AG09309 (cell line): Measurements from ENCODE around the gene MTPN.

ENCODE experiments used
- DNase-seq: peaks from one replicate; pipeline ENCODE4 v3.0.0-alpha.2; 2010; ENCODE audit warnings: low read depth
- H3K4me3 ChIP-seq: 2 replicates; pipeline ENCODE4 v1.5.1; 2011; ENCODE audit warnings: mild to moderate bottlenecking, low read depth, low read length, moderate library complexity; ENCODE audit not compliant: control insufficient read depth
- CTCF ChIP-seq: IDR thresholded peaks from 2 replicates; pipeline ENCODE4 v1.5.1; 2011; ENCODE audit warnings: mild to moderate bottlenecking, low read depth, low read length, inconsistent platforms; ENCODE audit not compliant: insufficient read depth, control insufficient read depth; ENCODE audit errors: missing control alignments

Gene MTPN

GRCh38 chr7:135970045-135970444 is 7.1 kb downstream of the MTPN start:
- DNase-seq: no peak
- TF ChIP-seq CTCF: no peak
- H3K4me3 ChIP-seq: no peak overlapping the region

- DNase-seq: no peak
- no peak overlapping the region for H3K4me3 ChIP-seq
- TF ChIP-seq CTCF: no peak
Measured at GRCh38 chr7:135966341-135967043, 10.7 kb downstream of the MTPN start.

DNA sequence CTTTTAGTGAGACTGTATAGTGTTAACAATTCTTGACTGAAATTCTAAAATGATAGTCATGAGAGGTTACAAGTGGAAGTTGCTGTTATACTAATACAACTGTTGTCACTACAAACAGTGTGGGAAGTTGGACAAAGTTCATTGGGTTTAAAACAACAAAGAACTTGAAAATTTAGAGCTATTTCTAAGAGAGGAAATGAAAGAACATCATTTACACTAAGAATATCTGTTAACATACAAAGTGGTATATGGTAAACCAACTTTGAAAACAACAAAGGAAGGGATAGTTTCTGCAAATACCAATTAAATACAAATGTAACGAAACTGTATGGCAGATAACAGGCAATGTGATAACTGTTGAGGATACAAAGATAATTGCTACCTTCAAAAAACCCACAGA is 11.6 kb downstream of the MTPN start:
- no peak overlapping the region for H3K4me3 ChIP-seq
- DNase-seq: no peak
- TF ChIP-seq CTCF: no peak

DNA sequence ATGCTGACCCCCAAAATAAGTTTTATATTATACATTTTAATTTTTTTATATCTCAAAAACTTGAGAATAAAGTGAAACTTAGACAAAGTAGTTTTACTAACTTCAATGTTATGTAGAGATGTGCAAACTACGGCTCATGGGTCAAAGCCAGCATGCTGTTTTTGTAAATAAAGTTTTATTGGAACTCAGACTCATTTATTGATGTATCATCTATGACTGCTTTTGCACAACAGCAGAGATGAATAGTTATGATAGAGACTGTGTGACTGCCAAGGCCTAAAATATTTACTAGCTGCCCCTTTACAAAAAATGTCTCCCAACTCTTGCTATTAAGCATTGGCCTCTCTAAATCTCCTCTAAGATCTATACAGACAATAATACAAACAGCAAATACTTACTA is 12.4 kb downstream of the MTPN start:
- no peak overlapping the region for H3K4me3 ChIP-seq
- TF ChIP-seq CTCF: no peak
- no peak for DNase-seq

GRCh38 chr7:135964274-135964673 is 12.9 kb downstream of the MTPN start:
- DNase-seq: no peak
- TF ChIP-seq CTCF: no peak
- no peak overlapping the region for H3K4me3 ChIP-seq

DNA sequence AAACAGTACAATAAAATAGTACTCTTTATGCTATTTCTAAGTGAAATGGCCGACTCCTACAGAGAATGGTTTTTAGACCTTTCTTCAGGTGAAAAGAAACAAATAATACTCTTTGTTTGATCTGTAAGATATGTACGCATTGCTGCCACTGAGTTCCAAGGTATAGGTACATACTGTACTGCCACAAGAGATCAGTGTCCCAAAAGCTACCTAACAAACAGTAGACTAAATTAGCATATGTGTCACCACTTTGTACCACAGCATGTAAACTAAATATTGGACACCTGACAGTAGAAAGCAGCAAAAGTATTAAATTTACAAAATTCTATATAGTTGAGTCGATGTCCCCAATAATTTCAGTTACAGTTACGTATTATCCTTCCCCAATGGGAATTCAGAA is 14.4 kb downstream of the MTPN start:
- no peak for TF ChIP-seq CTCF
- no peak for DNase-seq
- H3K4me3 ChIP-seq: no peak overlapping the region
